Left ventricle myocardium superior (tissue), 1 donor: ENCODE data around the gene MOGAT3. TPM values are rescaled to one million over a fixed set of nuclear protein-coding genes. Genes with fewer than 3 reads are reported as not detected.

Experiments
- ATAC-seq: fragments of 200-7000 bp; cut with Tn5 transposase; one replicate; pipeline ENCODE4 v1.9.1; 2020; ENCODE audit warnings: mild to moderate bottlenecking, moderate library complexity
- DNase-seq: peaks from one replicate; pipeline ENCODE4 v3.0.0-alpha.2; 2020
- intact Hi-C: fragments of 100-400 bp; cut with micrococcal nuclease; formaldehyde crosslinking; loops from one replicate; pipeline ENCODE4 v1.11.0; 2022
- total RNA-seq: library from RNA; stranded (reverse); fragmentation: NEBNext Ultra II Directional; extraction: Animal tissue kit (Norgen Biotek cat#: 25700); gene quantifications from one replicate; pipeline ENCODE4 v1.2.1, GENCODE V29; 2021
- donor health status: DM: no; HTN: yes; CAD: no; lungs with severe emphysema.

Gene MOGAT3
- total RNA-seq, 1 donor from 2014 or later: not detected

DNA sequence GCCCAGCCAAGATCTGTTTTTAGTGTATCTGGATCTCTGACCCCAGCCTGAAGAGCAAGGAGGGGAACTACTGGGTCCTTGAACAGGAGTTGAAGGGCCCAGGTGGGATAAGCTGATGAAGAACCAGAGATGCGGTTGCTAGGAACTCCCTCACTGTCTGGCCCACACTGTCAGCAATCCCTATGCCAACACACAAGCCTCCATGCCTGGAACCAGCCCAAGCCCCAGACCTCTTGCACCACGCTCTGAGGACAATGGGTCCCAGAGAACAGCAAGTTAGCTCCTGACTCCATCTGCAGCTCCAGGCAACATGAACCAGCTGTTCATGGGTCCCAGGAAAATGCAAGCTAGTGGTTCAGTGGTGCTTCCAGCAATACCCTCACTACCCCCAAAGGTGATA, 23.2 kb downstream of the MOGAT3 start:
- ATAC-seq (no peak), DNase-seq (no peak)
- intact Hi-C loops: no loop called here

DNA sequence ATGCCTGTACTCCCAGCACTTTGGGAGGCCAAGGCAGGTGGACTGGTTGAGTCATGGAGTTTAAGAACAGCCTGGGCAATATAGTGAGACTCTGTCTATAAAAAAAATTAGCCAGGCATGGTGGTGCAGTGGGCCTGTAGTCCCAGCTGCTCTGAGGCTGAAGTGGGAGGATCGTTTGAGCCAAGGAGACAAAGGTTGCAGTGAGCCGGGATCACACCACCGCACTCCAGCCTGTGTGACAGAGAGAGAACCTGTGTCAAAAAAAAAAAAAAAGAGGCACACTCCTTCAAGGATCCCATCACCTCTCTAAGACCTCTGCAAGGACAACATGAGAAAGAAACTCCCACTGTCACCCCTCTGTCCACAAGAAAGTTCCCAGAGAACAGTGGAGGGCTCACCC, 25.2 kb downstream of the MOGAT3 start:
- ATAC-seq: no peak

DNA sequence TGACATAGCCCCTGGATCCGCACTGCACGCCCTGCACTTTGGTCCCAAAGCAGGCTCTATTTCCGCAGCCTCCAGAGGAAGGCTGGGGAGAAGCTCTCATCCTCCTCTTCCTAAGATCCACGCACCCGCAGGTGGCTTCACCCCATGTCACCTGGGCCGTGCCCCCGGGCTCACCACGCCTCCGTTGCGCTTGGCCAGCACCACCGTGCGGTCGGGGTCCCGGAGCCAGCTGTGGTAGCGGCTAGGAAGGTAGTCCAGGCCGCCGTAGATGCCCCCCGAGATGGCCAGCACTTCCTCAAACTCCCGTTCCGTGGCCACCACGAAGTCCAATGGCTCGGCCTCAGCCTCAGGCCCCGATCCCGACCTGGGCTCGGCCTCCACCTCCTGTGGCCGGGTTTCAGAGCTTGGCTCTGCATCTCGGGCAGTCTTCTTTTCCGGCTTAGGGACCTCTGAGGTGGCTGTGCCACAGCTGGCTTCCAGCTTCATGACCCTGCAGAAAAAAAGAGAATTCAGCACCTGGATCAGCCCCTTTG, 26.4 kb downstream of the MOGAT3 start:
- intact Hi-C loops: no loop called here
- DNase-seq: no peak

More for the DNA sequence above, 25.2 kb downstream of the MOGAT3 start:
- no peak for DNase-seq
- intact Hi-C loops: no loop called here

DNA sequence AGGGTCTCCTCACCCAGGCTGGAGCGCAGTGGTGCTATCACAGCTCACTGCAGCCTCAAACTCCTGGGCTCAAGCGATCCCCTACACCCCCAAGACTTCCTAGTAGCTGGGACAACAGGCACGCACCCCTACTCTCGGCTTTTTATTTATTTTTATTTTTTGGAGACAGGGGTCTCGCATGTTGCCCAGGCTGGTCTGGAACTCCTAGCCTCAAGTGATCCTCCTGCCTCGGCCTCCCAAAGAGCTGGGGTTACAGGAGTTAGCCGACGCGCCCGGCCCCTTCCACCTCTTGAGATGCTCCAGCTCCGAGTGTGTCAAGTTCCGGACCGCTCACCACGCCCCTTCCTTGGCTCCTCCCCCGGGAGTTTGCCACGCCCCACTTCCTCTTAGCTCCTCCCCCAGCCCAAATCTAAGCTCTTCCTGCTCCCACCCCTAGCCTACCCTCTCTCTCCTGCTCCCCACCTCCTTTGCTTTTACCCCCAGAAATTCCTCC, 27.0 kb downstream of the MOGAT3 start:
- no peak for ATAC-seq
- intact Hi-C loops: no loop called here
- DNase-seq: no peak

More for the DNA sequence above, 26.4 kb downstream of the MOGAT3 start:
- ATAC-seq: no peak

DNA sequence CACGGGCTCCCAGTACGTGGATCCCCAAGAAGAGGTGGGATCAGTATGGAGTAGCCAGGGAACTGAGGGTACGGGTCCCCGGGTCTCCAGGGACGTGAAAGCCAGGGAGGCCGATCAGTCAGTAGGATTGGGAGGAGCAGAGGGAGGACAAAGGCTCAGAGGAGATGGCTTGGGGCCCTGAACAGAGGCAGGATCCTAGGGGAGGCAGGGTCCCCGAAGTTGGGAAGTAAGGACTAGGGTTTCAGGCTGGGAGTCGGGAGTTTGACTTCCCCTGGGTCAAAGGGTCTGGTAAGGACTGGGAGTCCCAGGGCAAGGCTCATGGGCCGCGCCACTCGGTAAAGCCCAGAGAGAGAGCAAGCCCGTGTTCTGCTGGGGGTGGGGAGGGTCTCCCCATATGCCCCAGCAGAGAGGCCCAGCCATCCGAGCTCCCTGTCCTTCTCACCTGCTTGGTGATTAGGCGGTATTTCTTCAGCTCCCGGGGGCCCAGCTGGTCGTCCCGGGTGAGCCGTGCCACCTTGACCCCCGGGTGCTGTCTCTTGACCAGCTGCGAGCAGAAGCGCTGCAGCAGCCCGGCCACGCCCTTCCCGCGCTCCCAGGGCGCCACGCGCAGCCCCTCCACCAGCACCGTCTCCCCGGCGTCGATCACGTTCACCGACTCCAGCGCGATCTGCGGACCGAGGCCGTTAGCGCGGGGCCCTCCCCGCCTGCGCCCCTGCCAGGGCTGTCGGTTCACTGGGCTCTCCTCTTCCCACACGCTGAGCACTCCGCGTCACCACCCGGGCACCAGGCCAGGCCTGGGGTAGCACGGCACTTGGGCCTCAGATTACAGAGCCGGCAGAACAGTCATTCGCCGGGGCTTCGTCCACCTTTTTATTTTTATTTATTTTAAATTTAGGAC, 27.7 kb downstream of the MOGAT3 start:
- DNase-seq (peak; percentile 83), ATAC-seq (peak; percentile 87)
- intact Hi-C loops: no loop called here

DNA sequence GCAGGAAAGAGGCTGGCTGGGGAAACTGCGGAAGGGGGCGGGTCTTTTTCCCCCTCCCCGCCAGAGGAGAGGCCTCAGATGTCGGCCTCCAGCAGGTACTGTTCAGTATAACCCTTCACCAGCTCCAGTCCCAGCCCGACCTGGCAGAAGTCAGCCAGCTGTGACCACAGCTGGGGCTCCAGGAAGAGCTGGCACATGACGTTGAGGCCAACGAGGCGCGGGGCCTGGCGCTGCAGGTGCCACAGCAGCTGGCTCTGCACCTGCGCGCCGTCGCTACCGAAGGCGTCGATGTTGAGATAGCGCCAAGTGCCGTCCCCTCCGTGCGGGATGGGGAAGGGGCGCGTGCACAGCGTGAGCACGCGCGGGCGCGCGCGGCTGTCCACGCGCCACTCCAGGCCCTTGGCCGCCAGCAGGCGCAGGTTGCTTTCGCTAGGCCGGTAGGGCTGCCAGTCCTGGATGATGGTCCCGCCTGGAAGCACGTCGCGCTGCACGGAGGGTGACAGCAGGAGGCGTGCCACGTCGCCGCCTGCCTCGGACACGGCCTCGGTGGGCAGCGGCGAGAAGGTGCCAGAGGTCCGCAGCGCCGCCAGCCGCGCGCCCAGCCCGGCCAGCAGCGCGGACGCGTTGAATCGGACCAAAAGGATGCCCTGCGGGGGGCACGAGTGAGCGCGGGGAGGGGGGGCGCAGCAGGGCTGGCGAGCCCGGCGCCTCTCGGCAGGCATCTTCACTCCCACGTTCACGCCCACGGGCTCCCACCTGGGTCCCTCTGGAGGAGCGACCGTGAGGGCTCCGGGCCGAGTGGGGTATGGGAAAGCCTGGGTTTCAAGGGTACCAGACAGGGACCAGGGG, 28.6 kb downstream of the MOGAT3 start:
- no peak for ATAC-seq
- intact Hi-C loops: no loop called here
- no peak for DNase-seq

DNA sequence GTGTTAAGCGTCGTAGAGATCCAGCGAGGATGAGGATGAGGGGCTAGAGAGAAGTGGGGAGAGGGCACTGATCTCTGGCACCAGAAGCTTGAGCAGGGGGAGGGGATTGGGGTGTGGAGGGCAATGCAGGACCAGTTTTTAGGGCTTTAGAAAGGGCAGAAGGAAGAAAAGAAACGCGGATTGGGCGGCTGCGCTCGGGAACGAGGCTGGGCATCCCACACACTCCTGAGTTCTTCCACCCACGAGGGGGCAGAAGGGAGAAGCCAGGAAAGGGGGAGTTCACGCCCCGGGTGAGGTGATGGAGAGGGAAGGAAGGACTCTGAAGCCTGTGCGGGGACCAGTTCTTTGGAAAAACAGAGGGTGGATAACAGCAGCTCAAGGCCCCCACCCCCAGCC, 29.4 kb downstream of the MOGAT3 start:
- intact Hi-C loops: no loop called here

DNA sequence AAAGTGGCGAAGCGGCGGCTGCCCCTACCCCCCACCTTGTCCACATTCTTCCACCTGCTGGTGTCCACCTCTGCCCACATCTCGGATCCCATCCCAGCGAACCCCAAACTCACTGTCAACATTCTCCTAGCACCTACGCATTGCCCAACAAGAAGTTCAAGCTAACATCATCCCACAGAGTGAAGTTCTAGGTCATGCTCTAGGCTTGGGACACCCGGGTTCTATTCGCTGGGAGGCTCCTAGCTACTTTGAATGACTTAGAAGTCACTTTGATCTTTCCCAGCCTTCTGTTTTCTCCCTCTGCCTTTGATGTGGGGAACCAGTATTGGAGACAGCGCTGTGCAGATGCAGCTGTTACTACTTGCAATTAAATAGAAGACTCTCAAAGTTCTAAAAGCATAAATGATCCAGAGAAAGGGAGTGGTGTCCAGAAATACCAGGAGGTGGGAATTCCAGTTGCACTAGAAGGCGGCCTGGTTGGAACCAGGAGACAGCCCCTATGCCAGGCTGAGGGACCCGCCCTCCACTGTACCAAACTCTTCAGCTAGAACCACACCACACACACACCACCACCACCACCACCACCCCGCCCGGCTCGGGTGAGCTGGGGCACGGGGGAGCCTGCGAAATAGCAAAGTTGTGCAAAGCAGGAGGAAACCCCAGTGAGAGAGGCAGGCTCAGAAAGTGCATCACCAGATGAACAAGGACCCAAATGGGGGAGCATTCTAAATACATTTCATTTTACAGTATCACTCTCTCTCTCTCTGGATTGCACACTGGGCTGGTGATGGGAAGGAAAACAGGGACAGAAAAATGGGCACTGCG, 30.0 kb downstream of the MOGAT3 start:
- no peak for DNase-seq
- intact Hi-C loops: no loop called here
- no peak for ATAC-seq

More for the DNA sequence above, 29.4 kb downstream of the MOGAT3 start:
- DNase-seq (no peak), ATAC-seq (no peak)

DNA sequence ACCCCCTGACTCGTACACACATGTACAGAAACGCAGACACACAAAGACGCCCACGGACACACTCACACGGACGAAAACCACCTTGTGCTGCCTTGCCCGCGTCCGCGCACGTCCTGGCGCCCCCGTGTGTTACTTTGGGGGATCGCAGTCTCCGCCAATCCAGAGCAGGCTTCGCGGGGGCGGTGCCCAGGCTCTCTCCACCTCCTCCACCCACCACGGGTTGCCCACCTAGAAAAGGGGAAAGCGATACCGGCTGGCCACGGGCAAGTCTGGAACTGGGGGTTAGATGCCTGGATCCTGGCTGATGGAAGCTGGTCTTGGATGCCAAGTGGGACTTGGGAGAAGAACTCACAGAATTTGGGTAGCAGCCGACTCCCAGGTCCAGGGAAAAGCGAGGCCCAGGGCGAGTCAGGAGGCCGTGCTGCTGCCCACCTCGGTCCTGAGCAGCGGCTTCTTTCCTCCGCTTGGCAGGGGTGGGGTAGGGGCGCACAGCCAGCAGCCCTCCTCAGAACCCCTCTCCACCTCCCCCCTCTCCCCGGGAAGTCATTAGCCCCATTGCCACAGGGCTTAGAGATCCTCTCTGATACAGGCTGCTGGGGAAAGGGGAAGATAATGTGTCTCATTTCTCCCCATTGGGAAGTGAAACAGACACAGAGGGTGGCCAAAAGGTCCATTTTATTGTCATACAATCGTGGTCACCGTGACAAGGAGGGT, 30.8 kb downstream of the MOGAT3 start:
- ATAC-seq: peak; percentile 50
- intact Hi-C loops: no loop called here

DNA sequence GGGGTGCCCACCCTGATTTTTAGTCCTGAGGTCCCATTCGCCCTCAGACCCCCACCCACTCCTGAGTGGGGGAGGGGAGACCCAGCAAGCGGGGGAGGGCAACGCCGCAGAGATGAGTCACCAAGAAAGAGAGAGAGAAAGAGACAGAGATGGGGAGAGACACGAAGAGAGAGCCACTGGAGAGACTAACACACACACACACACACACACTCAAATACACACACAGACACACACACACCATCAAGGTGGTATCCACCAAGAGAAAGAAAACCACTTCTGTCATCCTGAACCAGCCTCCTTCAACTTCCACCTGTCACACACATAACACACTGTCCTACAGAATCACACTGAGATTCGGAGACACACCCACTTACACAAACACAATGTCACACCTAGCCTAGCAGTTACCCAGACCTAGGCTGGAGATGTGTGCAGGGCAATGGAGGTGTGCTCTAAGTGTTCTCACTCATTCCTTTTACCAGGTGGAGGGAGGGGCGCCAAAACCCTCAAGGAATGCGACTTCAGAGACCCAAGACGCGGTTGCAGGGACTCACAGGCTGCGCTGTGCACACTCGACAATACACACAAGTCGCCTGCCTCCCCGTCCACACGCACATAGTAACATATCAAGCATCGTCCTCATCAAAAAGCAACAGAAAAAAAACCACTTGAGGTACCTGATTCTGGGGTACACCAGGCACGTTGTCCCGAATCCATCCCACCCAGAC, 31.6 kb downstream of the MOGAT3 start:
- DNase-seq (no peak), ATAC-seq (no peak)
- intact Hi-C loops: no loop called here

More for the DNA sequence above, 30.8 kb downstream of the MOGAT3 start:
- DNase-seq: peak; percentile 79

DNA sequence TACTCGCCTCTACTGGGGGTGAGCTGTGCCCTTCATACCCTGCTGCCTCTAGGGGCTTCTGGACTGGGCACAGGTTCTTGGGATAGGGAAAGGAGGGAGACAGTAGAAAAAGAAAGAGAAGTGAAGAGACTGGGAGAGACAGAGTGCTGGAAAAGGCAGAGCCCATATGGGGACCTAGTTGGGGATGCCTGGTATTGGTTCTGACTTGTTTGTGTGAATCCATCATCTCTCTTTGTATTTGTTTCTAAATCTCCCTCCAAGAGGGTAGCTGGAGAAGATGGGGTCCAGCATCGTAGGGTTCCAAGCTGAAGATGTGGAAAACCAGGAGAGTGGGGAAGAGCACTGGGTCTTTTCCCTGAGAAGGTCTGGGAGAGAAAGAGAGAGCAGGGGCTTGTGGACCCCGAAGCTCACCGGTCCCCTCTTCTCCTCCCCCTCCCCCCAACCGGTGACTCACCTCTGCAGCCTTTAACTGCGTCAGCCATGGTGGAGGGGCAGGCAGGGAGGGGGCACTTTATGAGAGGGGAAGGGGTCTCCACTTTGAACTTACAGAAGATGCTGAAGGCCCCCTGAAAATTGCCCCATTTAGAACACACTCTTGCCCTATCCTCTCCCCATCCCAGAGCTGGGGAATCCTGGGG, 32.3 kb downstream of the MOGAT3 start:
- intact Hi-C loops: no loop called here
- ATAC-seq: no peak
- DNase-seq: no peak

DNA sequence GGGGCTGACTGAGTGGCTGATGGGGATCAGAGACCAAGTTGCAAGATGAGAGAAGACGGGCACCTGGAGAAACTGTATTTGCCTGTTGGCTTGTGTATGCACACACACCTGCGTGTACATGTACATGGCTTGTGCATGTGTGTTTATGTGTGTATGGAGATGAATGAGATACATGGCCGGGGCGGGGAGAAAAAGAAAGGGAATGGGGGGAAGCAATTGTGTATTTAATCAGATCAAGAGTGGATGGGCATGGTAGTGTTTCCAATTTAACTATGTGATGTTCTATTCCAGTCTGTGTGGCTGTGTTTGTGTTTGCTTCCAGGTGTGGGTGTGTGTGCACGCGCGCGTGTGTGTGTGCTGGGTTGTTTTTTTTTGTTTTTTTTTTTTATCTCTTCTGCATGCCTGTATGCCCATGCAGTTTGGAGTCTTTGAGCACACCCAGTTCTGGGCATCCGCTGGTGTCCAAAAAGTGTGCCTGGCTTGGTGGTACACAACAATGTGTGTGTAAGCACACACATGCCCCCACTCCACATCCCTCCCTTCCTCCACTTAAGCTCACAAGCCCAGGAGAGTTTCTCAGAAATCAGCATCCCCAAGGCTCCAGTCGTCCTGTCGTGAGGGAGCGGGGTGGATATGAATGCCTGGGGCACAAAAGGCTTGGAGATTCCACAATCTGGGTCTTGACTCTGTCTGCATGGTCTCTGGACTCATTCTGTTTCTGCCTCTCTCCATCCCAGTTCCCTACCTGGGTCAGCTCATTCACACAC, 33.0 kb downstream of the MOGAT3 start:
- DNase-seq: no peak
- ATAC-seq: no peak
- intact Hi-C loops: no loop called here

DNA sequence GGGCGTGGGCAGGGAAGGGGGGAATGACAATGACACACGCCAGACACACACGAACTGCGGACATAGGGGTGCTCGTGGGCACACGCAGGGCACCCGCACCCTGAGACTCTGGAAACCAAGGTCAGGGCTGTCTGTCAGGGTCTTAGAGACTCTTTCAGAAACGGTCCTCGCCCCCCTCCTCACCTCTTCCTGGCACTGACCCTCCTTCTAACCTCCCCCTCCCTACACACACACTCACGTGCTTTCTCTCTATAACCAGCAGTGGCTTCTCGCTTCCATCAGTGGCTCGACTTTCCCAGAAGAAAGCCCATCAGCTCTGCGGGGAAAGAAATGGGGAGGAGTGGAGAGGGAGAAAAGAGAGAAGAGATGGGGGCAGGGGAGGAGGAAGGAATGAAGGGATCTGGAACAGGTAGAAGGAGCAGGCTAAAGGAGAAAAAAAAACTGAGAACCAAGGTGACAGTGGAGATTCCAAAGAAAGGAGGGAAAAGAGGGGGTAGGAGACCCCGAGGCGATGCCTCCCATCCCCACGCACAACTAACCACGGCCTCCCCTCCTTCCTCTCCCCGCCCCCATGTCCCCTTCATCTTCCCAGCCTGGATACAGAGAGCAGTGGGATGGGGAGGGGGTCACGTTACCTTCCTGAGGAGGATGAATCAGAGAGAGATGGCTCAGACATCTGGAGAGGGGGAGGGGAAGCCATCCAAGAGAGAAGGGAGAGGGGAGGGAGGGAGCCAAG, 33.8 kb downstream of the MOGAT3 start:
- intact Hi-C loops: no loop called here
- ATAC-seq: no peak
- DNase-seq: no peak

DNA sequence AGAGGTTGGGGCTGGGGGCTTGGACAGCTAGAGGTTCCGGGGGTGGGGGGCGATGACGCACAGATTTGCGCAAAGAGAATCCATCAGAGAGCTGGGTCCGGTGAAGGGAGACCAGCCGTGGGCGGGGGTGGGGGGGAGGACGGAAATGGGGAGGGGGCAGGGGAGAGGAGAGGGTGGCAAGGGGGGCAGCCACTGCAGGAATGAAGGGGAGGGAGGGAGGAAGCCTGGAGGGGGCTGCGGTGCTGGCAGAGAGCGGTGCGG, 34.3 kb downstream of the MOGAT3 start:
- DNase-seq (no peak), ATAC-seq (no peak)
- intact Hi-C loops: no loop called here

DNA sequence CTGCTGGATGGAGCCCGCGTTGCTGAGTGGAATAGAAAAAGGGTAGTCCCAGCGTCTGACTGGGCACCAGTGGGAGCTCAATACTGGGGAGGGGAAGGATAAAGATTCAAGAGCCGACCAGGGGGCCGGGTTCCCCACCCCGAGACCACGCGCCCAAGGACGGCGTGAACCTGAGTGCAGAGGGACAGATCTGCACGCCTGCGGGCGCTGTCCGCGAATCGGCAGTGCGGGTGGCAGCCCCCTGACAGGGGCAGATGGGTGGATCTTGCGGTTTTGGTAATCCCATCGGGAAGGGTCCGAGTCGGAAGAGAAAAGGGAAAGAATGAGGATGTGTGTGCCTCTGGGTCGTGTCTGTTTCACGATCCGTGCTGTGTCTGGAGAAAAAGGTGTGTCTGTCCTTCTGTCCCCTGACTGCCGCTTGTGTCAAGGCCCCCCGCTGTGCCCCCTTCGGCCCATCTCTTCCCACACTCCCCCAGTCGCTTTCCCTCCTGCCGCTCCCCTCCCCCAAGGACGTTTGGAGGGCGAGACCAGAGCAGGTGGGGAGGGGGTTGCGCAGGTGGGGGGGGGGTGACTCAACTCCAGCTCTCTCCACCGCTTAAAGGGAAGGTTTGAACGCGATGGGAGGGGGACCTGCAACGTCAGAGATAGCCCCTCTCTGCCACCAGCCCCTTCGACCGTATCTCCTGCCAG, 34.7 kb downstream of the MOGAT3 start:
- DNase-seq: no peak
- intact Hi-C loops: no loop called here
- no peak for ATAC-seq
